ENCODE measurements around the gene POLR2E.

The POLR2E gene

GRCh38 chr19:1047696-1048147 lies 47.5 kb downstream of the POLR2E start:
- DNase-seq (ENCODE audit: low spot score), result no peak

GRCh38 chr19:1046836-1047695 lies 48.1 kb downstream of the POLR2E start:
- DNase-seq (ENCODE audit: low spot score), result no peak

- DNase-seq (ENCODE audit: low spot score), result no peak
Measured at GRCh38 chr19:1046117-1046626, 49.0 kb downstream of the POLR2E start.

GRCh38 chr19:1045247-1045603 lies 50.0 kb downstream of the POLR2E start:
- no peak for DNase-seq (ENCODE audit: low spot score)

GRCh38 chr19:1042689-1043511 lies 52.3 kb downstream of the POLR2E start:
- DNase-seq (ENCODE audit: low spot score), result no peak

GRCh38 chr19:1041835-1042685 lies 53.1 kb downstream of the POLR2E start:
- no peak for DNase-seq (ENCODE audit: low spot score)

GRCh38 chr19:1041272-1041834 lies 53.8 kb downstream of the POLR2E start:
- no peak for DNase-seq (ENCODE audit: low spot score)

- DNase-seq (ENCODE audit: low spot score), result peak; percentile 88
Measured at GRCh38 chr19:1040476-1041271, 54.5 kb downstream of the POLR2E start.

- peak; percentile 99 for DNase-seq (ENCODE audit: low spot score)
Measured at GRCh38 chr19:1039646-1040475, 55.3 kb downstream of the POLR2E start, which contains the start of gene ABCA7. Gene ABCA7 (plus strand): TSS chr19:1040107. CDS start chr19:1041362, 1,255 bp downstream.

GRCh38 chr19:1038978-1039645 lies 56.1 kb downstream of the POLR2E start:
- DNase-seq (ENCODE audit: low spot score), result no peak

- no peak for DNase-seq (ENCODE audit: low spot score)
Measured at GRCh38 chr19:1037621-1038064, 57.5 kb downstream of the POLR2E start.

All from LoVo (cell line).